Fibroblast of skin of right biceps (primary cell): ENCODE measurements around the gene SRRT.
"Not testable (repeated sequence)": the region's sequence is repeated elsewhere in the genome, so short reads cannot be mapped to it uniquely, and the experiment has no call there.

Source experiments
- DNase-seq: peaks from one replicate; pipeline ENCODE4 v3.0.0-alpha.2; 2013

The SRRT gene

DNA sequence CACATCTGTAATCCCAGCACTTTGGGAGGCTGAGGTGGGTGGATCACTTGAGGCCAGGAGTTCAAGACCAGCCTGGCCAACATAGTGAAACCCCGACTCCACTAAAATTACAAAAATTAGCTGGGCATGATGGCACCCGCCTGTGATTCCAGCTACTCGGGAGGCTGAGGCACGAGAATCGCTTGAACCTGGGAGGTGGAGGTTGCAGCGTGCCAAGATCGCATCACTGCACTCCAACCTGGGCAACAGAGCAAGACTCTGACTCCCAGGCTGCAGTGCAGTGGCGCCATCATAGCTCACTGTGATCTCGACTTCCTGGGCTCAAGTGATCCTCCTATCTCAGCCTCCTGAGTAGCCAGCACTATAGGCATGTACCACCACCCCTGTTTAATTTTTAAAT lies 20.0 kb upstream of the SRRT start:
- DNase-seq: not testable (repeated sequence)

GRCh38 chr7:100855515-100855914 lies 19.4 kb upstream of the SRRT start:
- no peak for DNase-seq

GRCh38 chr7:100856871-100857282 lies 18.0 kb upstream of the SRRT start:
- no peak for DNase-seq

- no peak for DNase-seq
Observed at GRCh38 chr7:100859856-100860255, 15.0 kb upstream of the SRRT start.

DNA sequence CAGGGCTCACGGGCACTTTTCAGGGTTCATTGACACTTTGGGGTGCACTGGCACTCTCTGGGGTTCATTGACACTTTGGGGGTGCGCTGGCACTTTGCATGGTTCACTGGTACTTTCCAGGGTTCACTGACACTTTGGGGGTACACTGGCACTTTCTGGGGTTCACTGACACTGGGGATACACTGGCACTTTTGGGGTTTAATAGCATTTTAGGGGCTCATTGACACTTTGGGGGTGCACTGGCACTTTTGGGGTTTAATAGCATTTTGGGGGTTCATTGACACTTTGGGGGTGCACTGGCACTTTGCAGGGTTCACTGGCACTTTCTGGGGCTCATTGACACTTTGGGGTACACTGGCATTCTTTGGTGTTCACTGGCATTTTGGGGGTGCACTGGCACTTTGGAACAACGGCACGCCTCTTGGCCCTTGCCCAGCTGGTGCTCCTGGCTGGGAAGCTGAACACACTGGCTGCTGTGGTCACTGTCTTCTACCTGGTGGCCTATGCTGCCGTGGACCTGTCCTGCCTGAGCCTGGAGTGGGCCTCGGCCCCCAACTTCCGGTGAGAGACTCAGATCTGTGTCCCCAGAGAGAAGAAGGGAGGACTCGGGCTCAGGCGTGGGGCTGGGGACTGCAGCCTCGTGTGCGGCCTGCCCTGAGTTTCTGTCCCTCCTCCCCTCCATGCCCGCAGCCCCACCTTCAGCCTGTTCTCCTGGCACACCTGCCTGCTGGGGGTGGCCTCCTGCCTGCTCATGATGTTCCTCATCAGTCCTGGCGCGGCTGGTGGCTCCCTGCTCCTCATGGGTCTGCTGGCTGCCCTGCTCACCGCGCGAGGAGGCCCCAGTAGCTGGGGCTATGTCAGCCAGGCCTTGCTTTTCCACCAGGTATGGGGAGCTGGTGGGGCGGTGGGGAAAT lies 13.9 kb upstream of the SRRT start:
- DNase-seq: no peak

DNA sequence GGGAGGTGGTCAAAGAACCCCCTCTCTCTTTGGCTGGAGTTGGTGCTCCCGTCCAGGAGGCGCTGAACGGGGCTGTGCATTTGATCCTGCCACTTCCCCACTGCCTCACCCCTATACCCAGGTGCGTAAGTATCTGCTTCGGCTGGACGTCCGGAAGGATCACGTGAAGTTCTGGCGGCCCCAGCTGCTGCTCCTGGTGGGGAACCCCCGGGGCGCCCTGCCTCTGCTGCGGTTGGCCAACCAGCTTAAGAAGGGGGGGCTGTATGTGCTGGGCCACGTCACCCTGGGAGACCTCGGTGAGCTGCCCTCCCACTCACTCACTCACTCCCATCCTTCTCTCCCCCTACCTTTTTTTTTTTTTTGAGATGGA lies 13.3 kb upstream of the SRRT start:
- no peak for DNase-seq

- DNase-seq: peak; percentile 31
Observed at GRCh38 chr7:100863406-100863950, 11.4 kb upstream of the SRRT start.

- no peak for DNase-seq
Observed at GRCh38 chr7:100864263-100864845, 10.5 kb upstream of the SRRT start.

- no peak for DNase-seq
Observed at GRCh38 chr7:100865372-100865911, 9.5 kb upstream of the SRRT start.

- no peak for DNase-seq
Observed at GRCh38 chr7:100865938-100866728, 8.8 kb upstream of the SRRT start.

DNA sequence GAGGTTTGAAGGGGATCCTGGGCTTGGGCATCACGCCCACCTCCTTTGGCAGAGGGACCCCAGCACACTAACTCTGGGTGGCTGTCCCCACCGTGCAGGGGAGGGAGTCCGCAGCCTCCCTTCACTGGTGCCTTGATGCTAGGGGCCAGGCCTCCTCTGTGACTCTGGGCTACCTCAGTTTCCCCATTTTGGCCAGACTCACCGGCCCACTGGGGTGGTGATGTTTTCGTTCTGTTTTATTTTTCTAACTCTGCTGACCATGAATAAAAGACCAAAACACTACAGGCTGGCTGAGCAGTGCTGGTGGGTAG lies 8.2 kb upstream of the SRRT start:
- no peak for DNase-seq

DNA sequence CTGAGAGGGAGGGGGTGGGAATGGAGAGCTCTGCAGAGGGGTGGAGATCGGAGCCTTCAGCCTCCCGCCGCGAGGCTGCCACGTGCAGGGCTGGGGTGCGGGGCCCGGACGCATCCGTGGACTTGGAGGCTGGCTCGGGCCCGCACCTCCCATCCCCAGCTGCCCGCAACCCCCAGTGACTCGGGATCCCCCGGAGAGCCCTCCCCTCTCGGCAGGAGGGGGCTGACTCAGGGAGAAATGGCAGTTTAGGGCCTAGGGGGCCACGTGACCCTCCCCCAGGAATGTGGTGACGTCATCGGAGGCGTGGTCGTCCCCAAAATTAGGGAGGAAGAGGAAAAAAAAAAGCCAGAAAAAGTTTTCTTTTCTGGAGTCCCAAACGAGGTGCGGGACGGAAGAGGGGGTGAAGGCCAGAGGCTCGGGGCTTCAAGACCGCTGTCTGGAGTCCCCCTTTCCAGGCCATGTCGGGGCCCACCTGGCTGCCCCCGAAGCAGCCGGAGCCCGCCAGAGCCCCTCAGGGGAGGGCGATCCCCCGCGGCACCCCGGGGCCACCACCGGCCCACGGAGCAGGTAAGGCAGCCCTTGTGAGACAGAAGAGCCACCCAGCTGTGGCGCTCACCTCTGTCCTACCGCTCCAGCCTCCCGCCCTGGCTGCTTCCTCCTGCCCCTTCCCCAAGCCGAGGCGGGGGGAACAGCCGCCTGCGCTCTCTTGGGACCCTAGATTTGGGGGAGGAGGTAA lies 7.7 kb upstream of the SRRT start, which contains the start of gene TRIP6:
TRIP6 (plus strand) TSS at position 348 of the 736 bp plus-strand sequence; CDS start at position 459, 111 bp downstream.
- peak; percentile 98 for DNase-seq

GRCh38 chr7:100867776-100868485 lies 7.0 kb upstream of the SRRT start:
- DNase-seq: no peak

DNA sequence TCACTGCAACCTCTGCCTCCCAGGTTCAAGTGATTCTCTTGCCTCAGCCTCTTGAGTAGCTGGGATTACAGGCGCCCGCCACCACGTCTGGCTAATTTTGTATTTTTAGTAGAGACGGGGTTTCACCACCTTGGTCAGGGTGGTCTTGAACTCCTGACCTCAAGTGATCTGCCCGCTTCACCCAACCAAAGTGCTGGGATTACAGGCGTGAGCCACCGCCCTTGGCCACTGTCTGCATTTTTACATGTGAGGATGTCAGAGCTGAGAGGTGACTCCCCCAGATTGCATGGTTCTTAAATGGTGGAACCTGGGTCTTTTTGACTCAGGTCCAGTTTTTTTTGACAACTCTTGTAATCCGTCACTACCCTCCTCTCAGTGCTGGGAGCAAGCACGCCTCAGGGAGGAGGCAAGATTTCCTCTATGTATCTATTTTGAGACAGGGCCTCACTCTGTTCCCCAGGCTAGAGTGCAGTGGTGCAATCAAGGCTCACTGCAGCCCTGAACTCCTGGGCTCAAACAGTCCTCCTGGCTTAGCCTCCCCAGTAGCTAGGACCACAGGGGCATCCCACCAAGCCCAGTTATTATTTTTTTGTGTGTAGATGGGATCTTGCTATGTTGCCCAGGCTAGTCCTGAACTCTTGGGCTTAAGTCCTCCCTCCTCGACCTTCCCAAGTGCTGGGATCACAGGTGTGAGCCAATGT lies 1.2 kb upstream of the SRRT start:
- no peak for DNase-seq

- no peak for DNase-seq
Observed at GRCh38 chr7:100874300-100874576, 665 bp upstream of the SRRT start.

DNA sequence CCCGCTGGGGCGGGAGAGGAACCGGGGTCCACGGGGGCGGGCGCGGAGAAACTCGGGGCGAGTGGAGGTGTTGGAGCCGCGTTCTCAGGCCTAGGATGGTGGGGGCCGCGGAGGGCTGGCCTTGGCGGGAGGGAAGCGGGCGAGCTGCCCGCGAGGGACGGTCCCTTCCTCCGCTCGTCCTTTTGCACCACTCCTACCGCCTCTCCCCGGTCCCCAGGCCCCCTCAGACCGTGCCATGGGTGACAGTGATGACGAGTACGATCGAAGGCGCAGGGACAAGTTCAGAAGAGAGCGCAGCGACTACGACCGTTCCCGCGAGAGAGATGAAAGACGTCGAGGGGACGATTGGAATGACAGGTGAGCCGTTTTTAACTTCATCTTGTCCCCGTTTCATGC lies 451 bp downstream of the SRRT start:
- DNase-seq: no peak

DNA sequence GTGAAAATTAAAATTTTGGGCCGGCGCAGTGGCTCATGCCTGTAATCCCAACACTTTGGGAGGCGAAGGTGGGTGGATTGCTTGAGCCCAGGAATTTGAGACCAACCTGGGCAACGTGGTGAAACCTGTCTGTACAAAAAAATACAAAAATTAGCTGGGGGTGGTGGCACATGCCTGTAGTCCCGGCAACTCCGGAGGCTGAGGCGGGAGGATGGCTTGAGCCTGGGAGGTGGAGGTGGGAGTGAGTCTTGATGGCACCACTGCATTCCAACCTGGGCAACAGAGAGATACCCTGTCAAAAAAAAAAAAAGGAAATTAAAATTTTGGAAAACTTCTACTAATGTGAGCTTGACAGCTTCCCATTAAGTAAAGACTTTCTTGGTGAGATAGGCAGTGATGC lies 3.1 kb downstream of the SRRT start:
- no peak for DNase-seq

DNA sequence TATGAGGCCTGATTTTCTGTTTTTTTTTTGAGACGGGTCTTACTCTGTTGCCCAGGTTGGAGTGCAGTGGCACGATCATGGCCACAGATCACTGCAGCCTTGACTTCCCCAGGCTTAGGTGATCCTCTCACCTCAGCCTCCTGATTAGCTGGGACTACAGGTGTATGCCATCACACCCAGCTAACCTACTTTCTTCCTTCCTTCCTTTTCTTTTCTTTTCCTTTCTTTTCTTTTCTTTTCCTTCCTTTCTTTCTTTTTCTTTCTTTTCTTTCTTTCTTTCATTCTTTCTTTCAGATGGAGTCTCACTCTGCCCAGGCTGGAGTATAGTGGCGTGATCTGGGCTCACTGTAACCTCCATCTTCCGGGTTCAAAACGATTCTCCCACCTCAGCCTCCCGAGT lies 3.8 kb downstream of the SRRT start:
- DNase-seq: no peak

- no peak for DNase-seq
Observed at GRCh38 chr7:100879685-100880261, 4.9 kb downstream of the SRRT start.

GRCh38 chr7:100880645-100881044 lies 5.7 kb downstream of the SRRT start:
- DNase-seq: no peak

DNA sequence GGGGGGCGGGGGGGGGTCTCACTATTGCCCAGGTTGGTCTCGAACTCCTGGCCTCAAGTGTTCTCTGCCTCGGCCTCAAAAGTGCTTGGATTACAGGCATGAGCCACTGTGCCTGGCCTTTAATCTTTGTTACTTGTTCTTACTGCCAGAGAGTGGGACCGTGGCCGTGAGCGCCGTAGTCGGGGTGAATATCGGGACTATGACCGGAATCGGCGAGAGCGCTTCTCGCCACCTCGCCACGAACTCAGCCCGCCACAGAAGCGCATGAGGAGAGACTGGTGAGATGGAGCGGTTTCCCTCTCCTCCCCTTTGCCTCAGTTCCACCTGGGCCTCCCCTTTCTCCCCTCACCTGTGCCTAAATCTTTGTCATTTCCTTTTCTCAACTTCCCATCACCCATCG lies 6.2 kb downstream of the SRRT start:
- no peak for DNase-seq
